WTC11 (cell line): ENCODE measurements around the gene PER3. TPM values are rescaled to one million over a fixed set of nuclear protein-coding genes. Genes with fewer than 3 reads are reported as not detected.

Source experiments
- ATAC-seq: fragments of 200-7000 bp; cut with Tn5 transposase; 2 replicates; pipeline ENCODE4 v1.10.0; 2021; ENCODE audit warnings: mild to moderate bottlenecking, moderate library complexity
- CTCF ChIA-PET: fragments of 300-600 bp; sonication (Branson Sonifier 250); formaldehyde crosslinking; loops from one replicate; lab custom pipeline; 2021; ENCODE audit warnings: antibody characterized with exemption; lab: Charles Lee
- POLR2A ChIA-PET: fragments of 350-600 bp; sonication (Branson Sonifier 250); formaldehyde crosslinking; loops from one replicate; lab custom pipeline; 2021; ENCODE audit warnings: antibody characterized with exemption; lab: Charles Lee
- DNase-seq: peaks from one replicate; pipeline ENCODE4 v3.0.0; 2021; ENCODE audit warnings: low spot score
- H3K27ac Mint-ChIP-seq: 2 replicates; pipeline ENCODE4 v1.8.0; 2021; ENCODE audit warnings: mixed read lengths
- H3K27me3 Mint-ChIP-seq: 2 replicates; pipeline ENCODE4 v1.8.0; 2021; ENCODE audit warnings: low read depth, mild to moderate bottlenecking, moderate library complexity, mixed read lengths
- H3K36me3 Mint-ChIP-seq: 2 replicates; pipeline ENCODE4 v1.8.0; 2021; ENCODE audit warnings: mixed read lengths
- H3K4me1 Mint-ChIP-seq: 2 replicates; pipeline ENCODE4 v1.8.0; 2022; ENCODE audit warnings: mixed read lengths
- H3K4me3 Mint-ChIP-seq: 2 replicates; pipeline ENCODE4 v1.8.0; 2021; ENCODE audit warnings: mild to moderate bottlenecking, moderate library complexity, mixed read lengths
- H3K9me3 Mint-ChIP-seq: 2 replicates; pipeline ENCODE4 v1.8.0; 2021; ENCODE audit warnings: mixed read lengths
- AR ChIP-seq: fragments of 250-450 bp; sonication (Bioruptor Pico); IDR thresholded peaks from 2 replicates; pipeline ENCODE4 v1.9.0; 2021; ENCODE audit warnings: mild to moderate bottlenecking
- ARID4B ChIP-seq: sonication (generic); formaldehyde crosslinking; IDR thresholded peaks from 2 replicates; pipeline ENCODE4 v1.8.0; 2023; ENCODE audit warnings: missing genetic modification reagents, mild to moderate bottlenecking, borderline replicate concordance
- CREB1 ChIP-seq: sonication (generic); formaldehyde crosslinking; IDR thresholded peaks from 2 replicates; pipeline ENCODE4 v1.8.0; 2023; ENCODE audit warnings: mild to moderate bottlenecking, missing genetic modification reagents
- ETV6 ChIP-seq: sonication (generic); formaldehyde crosslinking; IDR thresholded peaks from 2 replicates; pipeline ENCODE4 v1.8.1; 2022; ENCODE audit warnings: mild to moderate bottlenecking, missing genetic modification reagents
- HMGXB4 ChIP-seq: sonication (generic); formaldehyde crosslinking; IDR thresholded peaks from 2 replicates; pipeline ENCODE4 v1.8.1; 2023; ENCODE audit warnings: mild to moderate bottlenecking, moderate library complexity, missing genetic modification reagents
- KAT7 ChIP-seq: sonication (generic); formaldehyde crosslinking; IDR thresholded peaks from 2 replicates; pipeline ENCODE4 v1.8.1; 2023; ENCODE audit warnings: missing genetic modification reagents, mild to moderate bottlenecking, borderline replicate concordance
- MYBL2 ChIP-seq: sonication (generic); formaldehyde crosslinking; IDR thresholded peaks from 2 replicates; pipeline ENCODE4 v1.8.1; 2023; ENCODE audit warnings: mild to moderate bottlenecking, moderate library complexity, missing genetic modification reagents
- NFYB ChIP-seq: sonication (generic); formaldehyde crosslinking; conservative IDR thresholded peaks from 2 replicates; pipeline ENCODE4 v1.8.0; 2022; ENCODE audit warnings: low read depth, missing genetic modification reagents
- NR2C2 ChIP-seq: sonication (generic); formaldehyde crosslinking; IDR thresholded peaks from 2 replicates; pipeline ENCODE4 v1.8.0; 2022; ENCODE audit warnings: mild to moderate bottlenecking, missing genetic modification reagents
- PRRX2 ChIP-seq: fragments of 250-450 bp; sonication (Bioruptor Pico); IDR thresholded peaks from 2 replicates; pipeline ENCODE4 v1.8.0; 2021; ENCODE audit warnings: mild to moderate bottlenecking
- TEAD1 ChIP-seq: sonication (generic); formaldehyde crosslinking; IDR thresholded peaks from 2 replicates; pipeline ENCODE4 v1.8.0; 2022; ENCODE audit warnings: mild to moderate bottlenecking, missing genetic modification reagents
- USF1 ChIP-seq: sonication (generic); formaldehyde crosslinking; IDR thresholded peaks from 2 replicates; pipeline ENCODE4 v1.8.0; 2022; ENCODE audit warnings: mild to moderate bottlenecking, missing genetic modification reagents
- USF2 ChIP-seq: sonication (generic); formaldehyde crosslinking; IDR thresholded peaks from 2 replicates; pipeline ENCODE4 v1.8.1; 2023; ENCODE audit warnings: mild to moderate bottlenecking, missing genetic modification reagents, moderate library complexity
- ZBTB43 ChIP-seq: sonication (generic); formaldehyde crosslinking; IDR thresholded peaks from 2 replicates; pipeline ENCODE4 v1.8.1; 2023; ENCODE audit warnings: mild to moderate bottlenecking, missing genetic modification reagents
- ZNF121 ChIP-seq: sonication (generic); formaldehyde crosslinking; IDR thresholded peaks from 2 replicates; pipeline ENCODE4 v1.8.0; 2023; ENCODE audit warnings: missing genetic modification reagents
- ZNF219 ChIP-seq: sonication (generic); formaldehyde crosslinking; IDR thresholded peaks from 2 replicates; pipeline ENCODE4 v1.8.0; 2023; ENCODE audit warnings: missing genetic modification reagents, mild to moderate bottlenecking, borderline replicate concordance
- ZNF232 ChIP-seq: sonication (generic); formaldehyde crosslinking; IDR thresholded peaks from 2 replicates; pipeline ENCODE4 v1.8.0; 2022; ENCODE audit warnings: mild to moderate bottlenecking, missing genetic modification reagents
- ZNF263 ChIP-seq: sonication (generic); formaldehyde crosslinking; IDR thresholded peaks from 2 replicates; pipeline ENCODE4 v1.8.1; 2022; ENCODE audit warnings: low read depth, mild to moderate bottlenecking, moderate library complexity, missing genetic modification reagents
- ZNF425 ChIP-seq: fragments of 250-450 bp; sonication (Bioruptor Pico); conservative IDR thresholded peaks from 2 replicates; pipeline ENCODE4 v1.9.0; 2021; ENCODE audit warnings: mild to moderate bottlenecking
- ZNF671 ChIP-seq: fragments of 250-450 bp; sonication (Bioruptor Pico); IDR thresholded peaks from 2 replicates; pipeline ENCODE4 v1.8.0; 2021; ENCODE audit warnings: mild to moderate bottlenecking
- total RNA-seq: library from RNA; stranded (reverse); gene quantifications from 3 replicates; pipeline ENCODE4 v1.2.3, GENCODE V29; 2021

PER3 gene
- total RNA-seq, 1 experiment from 2014 or later = 8.5 TPM

GRCh38 chr1:7831458-7831857 is 47.4 kb downstream of the PER3 start:
- ATAC-seq (no peak), DNase-seq (no peak)
- H3K27ac Mint-ChIP-seq = no peak overlapping the region
- no peak overlapping the region for H3K4me3 Mint-ChIP-seq
- TF ChIP-seq USF1 (CRISPR knock-in tag) = no peak
- no peak for TF ChIP-seq ZNF425
- no peak for TF ChIP-seq HMGXB4 (CRISPR knock-in tag)
- no peak for TF ChIP-seq CREB1 (CRISPR knock-in tag)
- TF ChIP-seq USF2 (CRISPR knock-in tag) = no peak
- no peak for TF ChIP-seq MYBL2 (CRISPR knock-in tag)
- no peak for TF ChIP-seq ZNF121 (CRISPR knock-in tag)
- no peak for TF ChIP-seq ETV6 (CRISPR knock-in tag)
- no peak for TF ChIP-seq ZNF263 (CRISPR knock-in tag)
- TF ChIP-seq ZNF671 (CRISPR knock-in tag) = no peak
- no peak for TF ChIP-seq NFYB (CRISPR knock-in tag)
- no peak for TF ChIP-seq NR2C2 (CRISPR knock-in tag)
- no peak for TF ChIP-seq ZBTB43 (CRISPR knock-in tag)
- TF ChIP-seq AR = no peak
- no peak for TF ChIP-seq ZNF232 (CRISPR knock-in tag)
- TF ChIP-seq PRRX2 = no peak
- TF ChIP-seq KAT7 = no peak
- no peak for TF ChIP-seq ZNF219 (CRISPR knock-in tag)
- no peak for TF ChIP-seq ARID4B (CRISPR knock-in tag)
- TF ChIP-seq TEAD1 = no peak
- H3K4me1 Mint-ChIP-seq = no peaks in the 10 kb centered on the region
- H3K27me3 Mint-ChIP-seq = no peaks in the 10 kb centered on the region
- ChIA-PET CTCF (interaction anchor here (0.9 kb wide), 1 partner anchor 147 kb away, joined by 3 read pairs; no protein-coding TSS in a partner anchor), POLR2A (no interaction called here)
- no peaks in the 10 kb centered on the region for H3K9me3 Mint-ChIP-seq
- peaks cover 11% of the 10 kb centered on the region for H3K36me3 Mint-ChIP-seq
